Stimulated activated naive CD8-positive, alpha-beta T cell treated with anti-CD3 and anti-CD28 coated beads, Interleukin-15, Interleukin-2, amounts not matched to agents 100 U/mL and 50 U/mL, for 24 hours (primary cell): ENCODE results near the gene SYT7.

ENCODE experiments used
- ATAC-seq: fragments of 150-1000 bp; cut with Tn5 transposase; one replicate; pipeline ENCODE4 v1.10.0; 2021
- DNase-seq: peaks from one replicate; pipeline ENCODE4 v3.0.0; 2021

Gene SYT7

GRCh38 chr11:61538636-61538961 is 42.3 kb downstream of the SYT7 start:
- ATAC-seq: no peak

DNA sequence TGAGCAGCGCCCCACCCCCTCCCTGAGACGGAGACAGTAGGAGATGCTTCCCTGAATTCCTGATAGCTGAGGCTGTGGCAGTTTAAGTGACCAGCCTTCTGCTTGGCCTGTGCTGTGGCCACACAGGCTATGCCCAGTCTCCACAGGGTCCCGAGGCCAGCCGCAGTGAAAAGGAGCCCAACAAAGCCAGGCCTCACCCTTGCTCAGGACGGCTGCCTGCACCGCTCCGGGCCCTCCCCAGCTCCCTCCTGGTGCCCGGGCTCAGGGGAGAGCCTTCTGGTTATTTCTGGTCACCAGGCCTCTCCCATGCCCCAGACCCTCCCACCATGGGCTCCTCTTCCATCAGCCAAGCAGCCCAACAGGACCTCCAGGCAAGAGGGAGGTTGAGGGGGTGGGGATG is 43.5 kb downstream of the SYT7 start:
- DNase-seq: no peak
- ATAC-seq: no peak

More at GRCh38 chr11:61538636-61538961, 42.3 kb downstream of the SYT7 start:
- no peak for DNase-seq

- no peak for ATAC-seq
Observed at GRCh38 chr11:61536676-61537270, 44.1 kb downstream of the SYT7 start.

GRCh38 chr11:61535998-61536675 is 44.7 kb downstream of the SYT7 start:
- ATAC-seq: no peak

More at GRCh38 chr11:61536676-61537270, 44.1 kb downstream of the SYT7 start:
- DNase-seq: no peak

GRCh38 chr11:61534933-61535839 is 45.7 kb downstream of the SYT7 start:
- no peak for DNase-seq

More at GRCh38 chr11:61535998-61536675, 44.7 kb downstream of the SYT7 start:
- DNase-seq: no peak

DNA sequence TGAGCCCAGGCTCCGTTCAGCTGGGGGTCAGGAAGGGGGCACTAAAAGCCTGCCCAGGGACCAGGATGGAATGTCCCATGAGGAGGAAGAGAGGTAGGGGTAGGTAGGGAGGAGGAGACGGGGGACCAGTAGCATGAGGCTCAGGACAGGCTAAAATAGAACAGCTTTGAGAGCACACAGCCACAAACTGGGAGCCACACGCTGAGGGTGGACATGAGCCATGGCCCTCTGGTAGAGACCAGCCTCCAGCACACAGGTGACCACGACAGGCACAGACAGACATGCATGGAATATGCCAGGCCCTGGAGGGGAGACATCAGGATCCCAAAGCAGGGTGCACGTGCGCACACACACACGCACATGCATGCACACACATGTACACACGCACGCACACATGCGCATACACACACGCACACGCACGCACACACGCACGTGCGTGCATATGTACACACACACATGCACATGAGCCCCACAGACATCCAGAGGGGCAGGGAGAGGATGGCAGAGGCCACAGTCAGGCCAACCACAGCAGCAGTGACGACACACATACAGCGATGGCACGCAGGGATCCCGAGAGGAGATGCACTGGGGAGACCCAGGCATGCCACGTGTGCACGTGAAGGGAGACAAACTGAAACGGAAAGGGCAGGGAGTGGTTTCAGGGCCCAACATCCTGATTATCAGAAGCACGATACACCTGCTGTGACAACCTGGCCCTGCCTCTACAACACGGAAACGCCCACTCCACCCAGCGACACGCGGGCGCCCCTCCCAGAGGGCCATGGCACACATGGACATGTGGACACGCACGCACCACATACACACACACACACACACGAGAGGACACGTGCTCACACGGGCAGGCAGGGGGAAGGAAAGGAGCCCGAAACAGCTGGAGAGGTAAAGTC is 46.6 kb downstream of the SYT7 start:
- no peak for DNase-seq
- no peak for ATAC-seq

More at GRCh38 chr11:61534933-61535839, 45.7 kb downstream of the SYT7 start:
- ATAC-seq: no peak

- ATAC-seq (no peak), DNase-seq (no peak)
Observed at GRCh38 chr11:61533401-61533800, 47.5 kb downstream of the SYT7 start.

DNA sequence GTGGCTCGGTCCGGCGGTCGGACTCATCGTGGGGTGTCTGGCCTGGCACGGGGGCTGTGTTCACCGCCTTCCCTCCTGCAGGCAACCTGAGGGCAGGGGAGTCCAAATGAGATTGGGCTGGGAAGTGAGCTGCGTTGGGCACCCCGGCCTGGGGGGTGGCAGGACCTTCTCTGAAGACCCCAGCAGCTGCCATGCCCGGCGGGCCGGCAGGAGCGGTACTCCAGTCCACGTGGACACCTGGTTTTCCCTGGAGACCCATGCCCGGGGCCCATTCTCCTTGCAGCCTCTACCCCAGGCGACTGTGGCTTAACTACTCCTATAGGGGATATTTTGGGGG is 47.9 kb downstream of the SYT7 start:
- DNase-seq (no peak), ATAC-seq (no peak)

DNA sequence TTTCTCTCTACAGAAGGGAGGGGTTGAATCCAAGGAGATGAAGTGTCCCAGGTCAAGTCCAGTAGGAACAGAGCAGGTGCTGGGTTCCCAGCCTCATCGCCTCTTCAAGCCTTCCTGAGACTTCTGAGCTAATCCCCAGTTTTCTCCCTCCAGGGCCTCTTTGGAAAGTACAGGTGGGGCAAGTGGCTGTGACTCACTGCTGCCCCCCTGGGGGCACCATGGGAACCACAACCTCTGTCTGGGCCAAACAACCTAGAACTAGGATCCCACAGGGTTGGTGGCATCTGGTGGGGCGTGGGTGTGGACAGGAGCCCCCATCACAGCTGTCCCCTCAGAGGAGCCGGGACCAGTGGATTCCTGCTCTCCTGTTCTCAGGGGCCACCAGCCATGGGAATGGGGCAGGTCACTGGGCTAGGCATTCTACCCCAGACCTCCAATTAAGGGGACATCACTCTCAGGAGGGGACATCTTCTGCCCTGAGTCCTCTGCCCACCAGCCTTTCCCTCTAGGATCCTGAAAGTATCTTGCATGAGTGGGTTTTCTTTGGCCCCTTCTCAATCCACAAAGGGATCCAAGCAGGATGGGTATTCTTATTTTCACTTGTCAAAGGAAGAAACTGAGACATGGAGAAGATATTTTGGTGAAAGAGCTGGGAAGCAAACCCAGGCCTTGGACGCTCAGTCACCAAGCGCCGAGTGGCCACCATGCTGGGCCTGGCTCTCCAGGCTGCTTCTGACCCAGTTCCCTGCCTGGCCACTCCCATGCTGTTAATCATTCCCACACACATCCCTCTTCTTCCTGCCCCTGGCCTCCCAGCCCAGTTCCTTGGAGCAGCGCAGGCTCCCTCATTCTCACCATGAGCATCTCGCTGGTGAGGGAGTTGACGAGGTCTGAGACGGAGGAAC is 48.5 kb downstream of the SYT7 start:
- ATAC-seq: no peak
- DNase-seq: peak; percentile 57

DNA sequence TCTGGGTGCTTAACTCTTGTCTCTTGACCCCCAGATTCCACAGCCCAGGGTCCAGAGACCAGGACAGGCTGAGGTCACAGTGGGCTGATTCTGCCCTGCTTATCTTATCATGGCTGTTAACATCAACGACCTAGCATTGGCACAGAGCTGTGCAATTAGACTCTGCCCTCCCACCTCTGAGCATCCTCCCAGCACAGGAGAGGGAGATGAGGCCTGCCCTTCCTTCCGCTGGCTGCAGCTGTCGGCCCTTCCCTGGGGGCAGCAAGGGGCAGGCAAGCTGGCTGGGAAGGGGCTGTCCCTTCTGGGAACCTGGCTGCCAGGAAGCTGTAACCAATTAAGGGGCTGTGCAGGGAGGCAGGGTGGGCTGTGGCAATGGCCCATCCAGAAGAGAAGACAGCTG is 49.8 kb downstream of the SYT7 start:
- no peak for DNase-seq
- no peak for ATAC-seq

GRCh38 chr11:61529537-61530225 is 51.2 kb downstream of the SYT7 start:
- ATAC-seq (no peak), DNase-seq (no peak)

GRCh38 chr11:61528114-61528513 is 52.8 kb downstream of the SYT7 start:
- no peak for ATAC-seq
- no peak for DNase-seq

- DNase-seq (no peak), ATAC-seq (no peak)
Observed at GRCh38 chr11:61526956-61527731, 53.7 kb downstream of the SYT7 start.

GRCh38 chr11:61526229-61526628 is 54.6 kb downstream of the SYT7 start:
- ATAC-seq: no peak
- no peak for DNase-seq

GRCh38 chr11:61524963-61525587 is 55.8 kb downstream of the SYT7 start:
- no peak for ATAC-seq
- no peak for DNase-seq

DNA sequence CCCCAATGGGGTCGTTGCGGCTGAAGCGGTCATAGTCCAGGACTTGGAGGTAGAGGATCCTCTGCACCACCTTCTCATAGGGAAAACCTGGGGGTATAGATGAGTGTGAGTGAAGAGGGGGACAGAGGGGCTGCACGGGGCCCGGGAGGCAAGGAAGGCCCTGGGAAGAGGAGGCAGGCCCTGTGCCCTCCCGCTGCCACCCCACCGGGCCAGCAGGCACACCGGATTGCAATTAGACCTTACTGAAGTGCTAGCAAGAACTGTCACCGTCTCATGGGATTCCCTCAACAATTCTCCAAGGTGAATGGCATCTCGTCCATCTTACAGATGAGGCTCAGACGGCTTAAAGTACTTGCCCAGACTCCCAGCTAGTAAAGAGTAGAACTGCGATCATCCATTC is 56.4 kb downstream of the SYT7 start:
- no peak for ATAC-seq
- DNase-seq: no peak

GRCh38 chr11:61522881-61523280 is 58.0 kb downstream of the SYT7 start:
- no peak for DNase-seq

GRCh38 chr11:61518032-61518795 is 62.7 kb downstream of the SYT7 start:
- DNase-seq (no peak), ATAC-seq (no peak)

More at GRCh38 chr11:61522881-61523280, 58.0 kb downstream of the SYT7 start:
- ATAC-seq: no peak
